ENCODE measurements around the gene PCDH12.

Gene PCDH12

GRCh38 chr5:141965071-141965470 lies 7.1 kb upstream of the PCDH12 start:
- H3K36me3 ChIP-seq (ENCODE audit: insufficient read depth, low read length): no peaks in the 10 kb centered on the region
- H3K27me3 ChIP-seq (ENCODE audit: control insufficient read depth, insufficient read depth, low read length): no peaks in the 10 kb centered on the region
- no peaks in the 10 kb centered on the region for H3K9me3 ChIP-seq (replicated peaks; ENCODE audit: low read length)
- peaks cover 21% of the 10 kb centered on the region for H3K4me1 ChIP-seq (ENCODE audit: control insufficient read depth, insufficient read depth, low read length)
- H3K4me2 ChIP-seq (ENCODE audit: low read length): no peak overlapping the region
- no peak overlapping the region for H3K4me3 ChIP-seq (ENCODE audit: low read length)
- H3K9ac ChIP-seq (ENCODE audit: low read depth, low read length): no peak overlapping the region

GRCh38 chr5:141963701-141964100 lies 5.7 kb upstream of the PCDH12 start:
- Histone ChIP-seq H3K27me3 (ENCODE audit: control insufficient read depth, insufficient read depth, low read length) (no peaks in the 10 kb centered on the region), H3K4me3 (ENCODE audit: low read length) (no peak overlapping the region), H3K36me3 (ENCODE audit: insufficient read depth, low read length) (no peaks in the 10 kb centered on the region), H3K4me1 (ENCODE audit: control insufficient read depth, insufficient read depth, low read length) (peaks cover 18% of the 10 kb centered on the region), H3K9ac (ENCODE audit: low read depth, low read length) (no peak overlapping the region), H3K4me2 (ENCODE audit: low read length) (no peak overlapping the region), H3K9me3 (replicated peaks; ENCODE audit: low read length) (no peaks in the 10 kb centered on the region)

GRCh38 chr5:141961466-141961865 lies 3.5 kb upstream of the PCDH12 start:
- peaks cover 13% of the 10 kb centered on the region for H3K4me1 ChIP-seq (ENCODE audit: control insufficient read depth, insufficient read depth, low read length)
- peak overlapping the region; percentile 55 for H3K9ac ChIP-seq (ENCODE audit: low read depth, low read length)
- H3K4me2 ChIP-seq (ENCODE audit: low read length): no peak overlapping the region
- no peaks in the 10 kb centered on the region for H3K27me3 ChIP-seq (ENCODE audit: control insufficient read depth, insufficient read depth, low read length)
- no peaks in the 10 kb centered on the region for H3K9me3 ChIP-seq (replicated peaks; ENCODE audit: low read length)
- no peak overlapping the region for H3K4me3 ChIP-seq (ENCODE audit: low read length)
- no peaks in the 10 kb centered on the region for H3K36me3 ChIP-seq (ENCODE audit: insufficient read depth, low read length)

GRCh38 chr5:141960449-141961323 lies 2.7 kb upstream of the PCDH12 start:
- Histone ChIP-seq H3K9ac (ENCODE audit: low read depth, low read length) (peak overlapping the region; percentile 55), H3K27me3 (ENCODE audit: control insufficient read depth, insufficient read depth, low read length) (no peaks in the 10 kb centered on the region), H3K4me1 (ENCODE audit: control insufficient read depth, insufficient read depth, low read length) (peaks cover 13% of the 10 kb centered on the region), H3K9me3 (replicated peaks; ENCODE audit: low read length) (no peaks in the 10 kb centered on the region), H3K4me2 (ENCODE audit: low read length) (peak overlapping the region; percentile 63), H3K36me3 (ENCODE audit: insufficient read depth, low read length) (no peaks in the 10 kb centered on the region), H3K4me3 (ENCODE audit: low read length) (peak overlapping the region; percentile 35)

GRCh38 chr5:141960018-141960417 lies 2.0 kb upstream of the PCDH12 start:
- H3K4me2 ChIP-seq (ENCODE audit: low read length): no peak overlapping the region
- H3K4me1 ChIP-seq (ENCODE audit: control insufficient read depth, insufficient read depth, low read length): peaks cover 8% of the 10 kb centered on the region
- H3K27me3 ChIP-seq (ENCODE audit: control insufficient read depth, insufficient read depth, low read length): no peaks in the 10 kb centered on the region
- no peak overlapping the region for H3K9ac ChIP-seq (ENCODE audit: low read depth, low read length)
- no peaks in the 10 kb centered on the region for H3K36me3 ChIP-seq (ENCODE audit: insufficient read depth, low read length)
- no peaks in the 10 kb centered on the region for H3K9me3 ChIP-seq (replicated peaks; ENCODE audit: low read length)
- no peak overlapping the region for H3K4me3 ChIP-seq (ENCODE audit: low read length)

GRCh38 chr5:141958546-141959172 lies 657 bp upstream of the PCDH12 start:
- no peak overlapping the region for H3K4me3 ChIP-seq (ENCODE audit: low read length)
- no peak overlapping the region for H3K9ac ChIP-seq (ENCODE audit: low read depth, low read length)
- H3K4me1 ChIP-seq (ENCODE audit: control insufficient read depth, insufficient read depth, low read length): peaks cover 3% of the 10 kb centered on the region
- H3K27me3 ChIP-seq (ENCODE audit: control insufficient read depth, insufficient read depth, low read length): no peaks in the 10 kb centered on the region
- no peaks in the 10 kb centered on the region for H3K36me3 ChIP-seq (ENCODE audit: insufficient read depth, low read length)
- H3K4me2 ChIP-seq (ENCODE audit: low read length): no peak overlapping the region
- no peaks in the 10 kb centered on the region for H3K9me3 ChIP-seq (replicated peaks; ENCODE audit: low read length)

GRCh38 chr5:141957367-141957996 lies 520 bp downstream of the PCDH12 start:
- no peak overlapping the region for H3K4me3 ChIP-seq (ENCODE audit: low read length)
- no peaks in the 10 kb centered on the region for H3K36me3 ChIP-seq (ENCODE audit: insufficient read depth, low read length)
- H3K4me1 ChIP-seq (ENCODE audit: control insufficient read depth, insufficient read depth, low read length): peaks cover 3% of the 10 kb centered on the region
- no peak overlapping the region for H3K9ac ChIP-seq (ENCODE audit: low read depth, low read length)
- H3K9me3 ChIP-seq (replicated peaks; ENCODE audit: low read length): no peaks in the 10 kb centered on the region
- no peak overlapping the region for H3K4me2 ChIP-seq (ENCODE audit: low read length)
- H3K27me3 ChIP-seq (ENCODE audit: control insufficient read depth, insufficient read depth, low read length): peaks cover 9% of the 10 kb centered on the region

- Histone ChIP-seq H3K27me3 (ENCODE audit: control insufficient read depth, insufficient read depth, low read length) (peaks cover 17% of the 10 kb centered on the region), H3K4me1 (ENCODE audit: control insufficient read depth, insufficient read depth, low read length) (no peaks in the 10 kb centered on the region)
Observed at GRCh38 chr5:141954194-141954593, 3.8 kb downstream of the PCDH12 start.

GRCh38 chr5:141952020-141952419 lies 6.0 kb downstream of the PCDH12 start:
- H3K36me3 ChIP-seq (ENCODE audit: insufficient read depth, low read length): no peaks in the 10 kb centered on the region
- no peak overlapping the region for H3K9ac ChIP-seq (ENCODE audit: low read depth, low read length)
- H3K4me2 ChIP-seq (ENCODE audit: low read length): no peak overlapping the region
- H3K4me3 ChIP-seq (ENCODE audit: low read length): no peak overlapping the region
- H3K27me3 ChIP-seq (ENCODE audit: control insufficient read depth, insufficient read depth, low read length): peaks cover 21% of the 10 kb centered on the region
- H3K4me1 ChIP-seq (ENCODE audit: control insufficient read depth, insufficient read depth, low read length): no peaks in the 10 kb centered on the region
- no peaks in the 10 kb centered on the region for H3K9me3 ChIP-seq (replicated peaks; ENCODE audit: low read length)

More at GRCh38 chr5:141954194-141954593, 3.8 kb downstream of the PCDH12 start:
- Histone ChIP-seq H3K9me3 (replicated peaks; ENCODE audit: low read length) (no peaks in the 10 kb centered on the region), H3K9ac (ENCODE audit: low read depth, low read length) (no peak overlapping the region), H3K36me3 (ENCODE audit: insufficient read depth, low read length) (no peaks in the 10 kb centered on the region), H3K4me3 (ENCODE audit: low read length) (no peak overlapping the region), H3K4me2 (ENCODE audit: low read length) (no peak overlapping the region)

GRCh38 chr5:141951332-141951781 lies 6.6 kb downstream of the PCDH12 start:
- H3K9ac ChIP-seq (ENCODE audit: low read depth, low read length): no peak overlapping the region
- peaks cover 21% of the 10 kb centered on the region for H3K27me3 ChIP-seq (ENCODE audit: control insufficient read depth, insufficient read depth, low read length)
- H3K4me1 ChIP-seq (ENCODE audit: control insufficient read depth, insufficient read depth, low read length): no peaks in the 10 kb centered on the region
- no peak overlapping the region for H3K4me3 ChIP-seq (ENCODE audit: low read length)
- no peaks in the 10 kb centered on the region for H3K9me3 ChIP-seq (replicated peaks; ENCODE audit: low read length)
- no peak overlapping the region for H3K4me2 ChIP-seq (ENCODE audit: low read length)
- H3K36me3 ChIP-seq (ENCODE audit: insufficient read depth, low read length): no peaks in the 10 kb centered on the region

- Histone ChIP-seq H3K9me3 (replicated peaks; ENCODE audit: low read length) (no peaks in the 10 kb centered on the region), H3K27me3 (ENCODE audit: control insufficient read depth, insufficient read depth, low read length) (peaks cover 27% of the 10 kb centered on the region), H3K4me3 (ENCODE audit: low read length) (no peak overlapping the region), H3K4me1 (ENCODE audit: control insufficient read depth, insufficient read depth, low read length) (peaks cover 4% of the 10 kb centered on the region), H3K36me3 (ENCODE audit: insufficient read depth, low read length) (no peaks in the 10 kb centered on the region), H3K9ac (ENCODE audit: low read depth, low read length) (no peak overlapping the region), H3K4me2 (ENCODE audit: low read length) (no peak overlapping the region)
Observed at GRCh38 chr5:141950207-141951005, 7.6 kb downstream of the PCDH12 start.
